Mesendoderm (in vitro differentiated cells): ENCODE data around the gene THSD7A.

ENCODE experiments used
- DNase-seq: peaks from one replicate; pipeline ENCODE4 v3.0.0; 2013
- H2AK5ac ChIP-seq: 2 replicates; pipeline ENCODE4 v1.6.1; 2013; ENCODE audit warnings: low read length, inconsistent platforms
- H2BK120ac ChIP-seq: 2 replicates; pipeline ENCODE4 v1.6.1; 2013; ENCODE audit warnings: low read depth, mild to moderate bottlenecking, low read length, moderate library complexity, mixed read lengths
- H2BK15ac ChIP-seq: replicated peaks from 2 replicates; pipeline ENCODE4 v1.6.1; 2013; ENCODE audit warnings: low read depth, mild to moderate bottlenecking, moderate library complexity
- H2BK5ac ChIP-seq: 2 replicates; pipeline ENCODE4 v1.6.1; 2013; ENCODE audit warnings: low read length, inconsistent platforms
- H3K18ac ChIP-seq: 2 replicates; pipeline ENCODE4 v1.6.1; 2013; ENCODE audit warnings: mild to moderate bottlenecking, low read length, mixed read lengths
- H3K23ac ChIP-seq: one replicate; pipeline ENCODE4 v1.6.1; 2013; ENCODE audit warnings: low read length
- H3K27ac ChIP-seq: 2 replicates; pipeline ENCODE4 v1.5.1; 2013; ENCODE audit warnings: low read depth, mild to moderate bottlenecking, inconsistent platforms, low read length, moderate library complexity
- H3K27me3 ChIP-seq: 2 replicates; pipeline ENCODE4 v1.6.1; 2013; ENCODE audit warnings: low read length, control low read depth, mild to moderate bottlenecking, inconsistent platforms; ENCODE audit not compliant: insufficient read depth, poor library complexity
- H3K36me3 ChIP-seq: 2 replicates; pipeline ENCODE4 v1.6.1; 2013; ENCODE audit warnings: low read length, inconsistent platforms; ENCODE audit not compliant: control insufficient read depth, insufficient read depth
- H3K4ac ChIP-seq: one replicate; pipeline ENCODE4 v1.6.1; 2013; ENCODE audit warnings: low read depth, mild to moderate bottlenecking, low read length, moderate library complexity
- H3K4me1 ChIP-seq: 2 replicates; pipeline ENCODE4 v1.6.1; 2013; ENCODE audit warnings: low read depth, low read length, inconsistent platforms; ENCODE audit not compliant: control insufficient read depth
- H3K4me2 ChIP-seq: 2 replicates; pipeline ENCODE4 v1.6.1; 2013; ENCODE audit warnings: low read length
- H3K4me3 ChIP-seq: 2 replicates; pipeline ENCODE4 v1.5.1; 2013; ENCODE audit warnings: mild to moderate bottlenecking, low read length
- H3K56ac ChIP-seq: one replicate; pipeline ENCODE4 v1.6.1; 2013; ENCODE audit warnings: low read length
- H3K79me1 ChIP-seq: 2 replicates; pipeline ENCODE4 v1.6.1; 2013; ENCODE audit warnings: low read length, inconsistent platforms
- H3K79me2 ChIP-seq: 2 replicates; pipeline ENCODE4 v1.6.1; 2013; ENCODE audit warnings: mild to moderate bottlenecking, low read length; ENCODE audit not compliant: control insufficient read depth, insufficient read depth
- H3K9ac ChIP-seq: 2 replicates; pipeline ENCODE4 v1.6.1; 2013; ENCODE audit warnings: low read length, inconsistent platforms
- H4K5ac ChIP-seq: one replicate; pipeline ENCODE4 v1.6.1; 2013; ENCODE audit warnings: low read length
- H4K8ac ChIP-seq: one replicate; pipeline ENCODE4 v1.6.1; 2013; ENCODE audit warnings: low read depth, mild to moderate bottlenecking, control low read depth, low read length, moderate library complexity
- WGBS: extraction: QIAGEN DNeasy Blood & Tissue Kit; methylation state at CpG from one replicate; pipeline ENCODE4 v1.1.7; 2013; ENCODE audit warnings: low lambda C conversion rate, missing lambda C conversion rate; ENCODE audit not compliant: insufficient coverage; ENCODE audit errors: extremely low coverage; 5-methylcytosine and 5-hydroxymethylcytosine counted together

Gene THSD7A

DNA sequence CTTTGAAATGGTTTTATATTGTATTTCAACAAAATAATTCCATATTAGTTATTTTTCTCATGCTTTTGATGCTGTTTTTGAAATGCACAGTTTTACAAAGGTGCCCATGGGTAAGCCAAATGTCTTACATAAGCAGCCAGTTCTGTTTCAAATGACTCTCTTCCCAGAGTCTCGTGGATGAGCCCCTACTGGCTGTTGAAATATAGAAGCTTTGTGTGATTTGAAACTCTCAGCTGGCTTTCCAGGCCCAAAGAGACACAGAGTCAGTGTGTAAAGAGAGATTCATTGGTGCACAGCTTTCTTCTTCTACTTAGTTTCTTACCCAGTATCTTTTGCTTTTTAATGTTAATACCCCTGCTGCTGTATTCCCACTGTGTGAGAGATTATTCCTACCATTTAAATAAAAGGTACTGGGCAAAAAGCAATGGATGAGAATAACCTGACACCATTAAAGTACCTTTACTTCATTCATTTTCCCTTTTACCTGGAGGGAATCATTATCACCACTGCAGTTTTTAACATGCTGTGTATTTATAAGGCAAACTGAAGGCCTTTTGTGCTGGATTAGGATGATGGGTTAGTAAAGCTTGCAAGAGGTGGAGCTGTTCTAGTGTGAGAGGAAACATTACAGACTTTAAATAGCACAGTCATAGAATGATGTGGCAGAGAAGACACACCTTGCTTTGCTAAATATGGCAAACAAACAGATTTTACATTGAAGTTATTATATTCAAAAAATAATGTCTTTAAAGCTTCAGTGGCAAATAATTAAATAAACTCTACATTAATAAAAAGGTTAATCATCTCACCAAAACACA, 415.1 kb downstream of the THSD7A start:
- no peaks in the 10 kb centered on the region for H3K27me3 ChIP-seq
- no peak overlapping the region for H3K4me2 ChIP-seq
- H4K8ac ChIP-seq = no peak overlapping the region
- WGBS = no CpG with 5 or more reads among the region's 1 CpG
- H3K79me1 ChIP-seq = no peaks in the 10 kb centered on the region
- no peak overlapping the region for H4K5ac ChIP-seq
- no peak overlapping the region for H2BK15ac ChIP-seq
- no peak overlapping the region for H3K56ac ChIP-seq
- H3K4ac ChIP-seq = no peak overlapping the region
- no peaks in the 10 kb centered on the region for H3K79me2 ChIP-seq
- H2BK120ac ChIP-seq = no peak overlapping the region
- no peak overlapping the region for H3K4me3 ChIP-seq
- no peaks in the 10 kb centered on the region for H3K36me3 ChIP-seq
- DNase-seq = no peak
- no peak overlapping the region for H3K9ac ChIP-seq
- no peak overlapping the region for H3K23ac ChIP-seq
- no peak overlapping the region for H3K27ac ChIP-seq
- H2BK5ac ChIP-seq = no peak overlapping the region
- no peaks in the 10 kb centered on the region for H3K4me1 ChIP-seq
- no peak overlapping the region for H2AK5ac ChIP-seq
- no peak overlapping the region for H3K18ac ChIP-seq

DNA sequence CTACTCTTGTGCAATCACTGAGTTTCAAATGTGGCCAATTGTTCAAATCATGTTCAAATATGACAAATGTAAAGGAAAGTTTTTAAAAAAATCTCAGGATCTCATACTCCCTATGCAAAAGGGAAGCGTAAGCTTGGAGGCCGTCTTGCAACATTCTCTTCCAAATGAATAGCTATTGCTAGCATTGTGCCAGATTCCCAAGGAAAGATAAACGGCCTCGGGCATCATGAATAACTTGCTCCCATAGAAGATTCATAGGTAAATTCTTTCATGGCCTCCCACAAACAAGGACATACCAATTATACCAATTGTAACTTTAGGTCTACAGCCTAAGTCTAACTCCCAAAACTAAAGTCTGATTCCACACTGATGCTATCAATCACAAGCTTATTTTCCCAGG, 416.9 kb downstream of the THSD7A start:
- Histone ChIP-seq H3K27ac (no peak overlapping the region), H3K79me2 (no peaks in the 10 kb centered on the region), H3K4me2 (no peak overlapping the region), H4K8ac (no peak overlapping the region), H2BK5ac (no peak overlapping the region), H3K23ac (no peak overlapping the region), H3K18ac (no peak overlapping the region), H3K27me3 (no peaks in the 10 kb centered on the region), H3K36me3 (no peaks in the 10 kb centered on the region), H3K9ac (no peak overlapping the region), H3K4me1 (no peaks in the 10 kb centered on the region), H3K4ac (no peak overlapping the region), H3K4me3 (no peak overlapping the region), H3K56ac (no peak overlapping the region), H2BK120ac (no peak overlapping the region), H4K5ac (no peak overlapping the region), H3K79me1 (no peaks in the 10 kb centered on the region), H2AK5ac (no peak overlapping the region), H2BK15ac (no peak overlapping the region)
- DNase-seq = peak; percentile 29
- WGBS = no CpG with 5 or more reads among the region's 4 CpGs

DNA sequence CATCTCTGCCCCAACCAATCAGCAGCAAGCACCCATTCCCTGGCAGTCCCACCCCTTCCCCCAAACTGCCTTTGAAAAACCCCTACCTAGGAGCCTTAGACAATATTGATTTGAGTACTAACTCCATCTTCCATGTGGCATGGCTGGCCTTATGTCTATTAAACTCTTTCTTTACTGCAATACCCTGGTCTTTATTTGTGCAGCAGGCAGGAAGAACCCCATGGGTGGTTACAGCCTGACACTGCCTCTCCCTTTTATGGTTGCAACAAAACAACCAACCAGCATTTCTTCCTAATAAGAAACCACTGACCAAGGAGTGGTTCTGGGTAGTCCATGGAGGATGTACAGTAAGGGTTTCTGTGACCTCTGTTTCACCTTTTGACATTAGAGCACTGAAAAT, 418.1 kb downstream of the THSD7A start:
- Histone ChIP-seq H3K36me3 (no peaks in the 10 kb centered on the region), H3K79me1 (no peaks in the 10 kb centered on the region), H3K23ac (no peak overlapping the region), H3K4me3 (no peak overlapping the region), H3K4ac (no peak overlapping the region), H2BK120ac (no peak overlapping the region), H3K18ac (no peak overlapping the region), H3K4me2 (no peak overlapping the region), H3K9ac (no peak overlapping the region), H4K8ac (no peak overlapping the region), H3K27me3 (no peaks in the 10 kb centered on the region), H3K56ac (no peak overlapping the region), H4K5ac (no peak overlapping the region), H3K4me1 (no peaks in the 10 kb centered on the region), H3K79me2 (no peaks in the 10 kb centered on the region), H2BK5ac (no peak overlapping the region), H2AK5ac (no peak overlapping the region), H2BK15ac (no peak overlapping the region), H3K27ac (no peak overlapping the region)
- no peak for DNase-seq

DNA sequence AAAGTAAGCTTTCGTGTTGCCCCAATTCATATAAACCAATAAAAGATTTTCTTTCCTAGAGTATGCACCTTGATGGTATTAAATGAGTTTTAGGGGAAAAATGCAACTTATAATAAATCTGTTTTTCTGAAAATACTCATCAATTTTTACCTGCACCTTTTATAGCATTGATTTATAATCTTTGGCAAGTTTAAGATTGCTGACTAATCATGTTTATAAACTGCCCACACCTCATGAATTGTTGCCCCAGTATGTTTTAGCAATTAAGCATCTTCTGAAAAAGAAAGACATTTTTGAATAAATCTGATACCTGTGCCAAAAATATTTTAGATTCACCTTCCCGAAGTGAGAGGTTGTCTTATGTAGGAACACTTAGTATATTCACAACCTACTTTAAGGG, 420.0 kb downstream of the THSD7A start:
- no peak overlapping the region for H3K4ac ChIP-seq
- no peak overlapping the region for H3K18ac ChIP-seq
- no peak overlapping the region for H2BK120ac ChIP-seq
- no peak overlapping the region for H3K27ac ChIP-seq
- no peak overlapping the region for H3K23ac ChIP-seq
- no peaks in the 10 kb centered on the region for H3K27me3 ChIP-seq
- no CpG with 5 or more reads among the region's 2 CpGs for WGBS
- H3K36me3 ChIP-seq = no peaks in the 10 kb centered on the region
- no peaks in the 10 kb centered on the region for H3K79me2 ChIP-seq
- H2BK15ac ChIP-seq = no peak overlapping the region
- no peak for DNase-seq
- H2AK5ac ChIP-seq = no peak overlapping the region
- no peaks in the 10 kb centered on the region for H3K79me1 ChIP-seq
- H3K56ac ChIP-seq = no peak overlapping the region
- H4K5ac ChIP-seq = no peak overlapping the region
- H3K4me3 ChIP-seq = no peak overlapping the region
- no peak overlapping the region for H3K9ac ChIP-seq
- no peaks in the 10 kb centered on the region for H3K4me1 ChIP-seq
- H4K8ac ChIP-seq = no peak overlapping the region
- H2BK5ac ChIP-seq = no peak overlapping the region
- H3K4me2 ChIP-seq = no peak overlapping the region

DNA sequence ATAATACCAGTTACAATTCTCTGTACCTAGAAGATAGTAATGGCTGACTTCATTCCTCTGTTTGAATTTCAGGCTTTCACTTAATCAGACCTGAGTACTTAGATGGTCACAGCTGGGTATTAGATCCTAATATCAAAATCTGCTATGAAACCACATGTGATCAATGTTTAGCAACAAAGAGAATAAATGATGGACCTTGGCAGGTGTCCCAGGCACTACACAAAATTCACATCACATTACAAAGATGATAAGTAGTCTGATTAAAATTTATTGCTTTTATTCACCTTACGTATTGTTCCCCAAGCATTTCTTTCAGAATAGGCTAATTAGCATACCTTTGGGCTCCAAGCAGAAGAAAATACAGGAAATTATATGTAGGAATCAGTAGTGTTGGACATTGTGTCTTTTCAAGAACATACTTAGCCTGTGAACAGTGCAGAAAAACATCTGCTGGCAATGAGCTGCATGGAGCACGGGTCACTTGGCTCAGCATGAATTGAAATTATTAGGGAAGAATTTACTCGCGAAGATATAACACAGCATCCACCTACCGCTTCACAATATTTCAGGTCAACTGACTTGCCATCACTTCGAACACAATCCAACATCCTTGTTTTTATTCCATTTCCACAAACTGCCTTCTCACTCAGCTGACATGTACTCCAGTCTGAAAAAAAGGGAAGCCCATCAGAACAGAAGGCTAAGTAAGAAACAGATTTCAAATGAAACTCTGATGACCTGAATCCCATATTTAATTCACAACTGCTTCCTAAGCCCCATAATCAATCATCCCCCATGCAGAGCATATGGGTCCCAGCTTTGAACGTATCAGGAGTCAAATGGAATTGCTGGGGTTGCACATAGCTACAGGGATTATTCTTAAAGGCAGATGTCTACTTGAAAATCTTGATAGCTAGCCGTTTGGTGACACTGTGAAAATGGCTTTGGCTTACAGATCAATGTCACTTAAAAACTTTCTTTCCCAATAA, 421.0 kb downstream of the THSD7A start:
- H3K27ac ChIP-seq = no peak overlapping the region
- H3K4me2 ChIP-seq = no peak overlapping the region
- no peak overlapping the region for H3K9ac ChIP-seq
- H3K36me3 ChIP-seq = no peaks in the 10 kb centered on the region
- H4K8ac ChIP-seq = no peak overlapping the region
- H3K4ac ChIP-seq = no peak overlapping the region
- H2BK5ac ChIP-seq = no peak overlapping the region
- H3K27me3 ChIP-seq = no peaks in the 10 kb centered on the region
- H2AK5ac ChIP-seq = no peak overlapping the region
- DNase-seq = no peak
- H3K56ac ChIP-seq = no peak overlapping the region
- H3K79me2 ChIP-seq = no peaks in the 10 kb centered on the region
- no peaks in the 10 kb centered on the region for H3K4me1 ChIP-seq
- H2BK120ac ChIP-seq = no peak overlapping the region
- no CpG with 5 or more reads among the region's 8 CpGs for WGBS
- no peaks in the 10 kb centered on the region for H3K79me1 ChIP-seq
- no peak overlapping the region for H3K18ac ChIP-seq
- H3K4me3 ChIP-seq = no peak overlapping the region
- H4K5ac ChIP-seq = no peak overlapping the region
- no peak overlapping the region for H3K23ac ChIP-seq
- no peak overlapping the region for H2BK15ac ChIP-seq
